ENCODE data around the gene OR51M1. TPM values are rescaled to one million over a fixed set of nuclear protein-coding genes. Genes with fewer than 3 reads are reported as not detected.

OR51M1 gene
- polyA plus RNA-seq, 3 donors: not detected

DNA sequence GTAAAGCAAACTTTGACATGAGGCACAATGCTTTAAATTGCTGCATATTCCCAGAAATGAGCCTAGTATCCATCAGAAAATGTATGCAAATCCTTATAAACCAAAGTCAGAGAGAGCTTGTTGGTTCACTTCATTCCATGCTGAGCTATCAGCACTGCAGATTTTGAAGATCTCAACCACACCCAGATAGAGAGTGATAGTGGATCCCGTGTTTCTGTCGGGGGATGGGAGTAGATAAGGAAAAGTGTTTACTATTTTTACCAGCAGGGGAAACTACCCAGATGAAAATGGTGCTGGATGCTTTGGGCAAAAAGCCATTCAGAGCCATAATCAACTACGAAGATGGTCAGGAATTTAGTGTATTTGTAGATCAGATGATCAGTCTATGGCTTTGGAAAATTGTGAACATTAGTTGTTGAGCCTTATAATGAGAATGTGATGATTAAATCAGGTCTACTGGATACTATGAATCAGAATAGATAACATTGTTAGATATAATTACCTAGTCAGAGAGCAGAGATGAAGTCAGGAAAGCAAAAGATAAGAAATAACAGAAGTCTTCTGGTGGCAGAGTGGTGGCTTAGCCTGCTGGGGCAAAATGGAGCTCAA, 21.5 kb upstream of the OR51M1 start:
- H3K9me3 Mint-ChIP-seq: peaks cover 0 to 6% (median under 1%) of the 10 kb centered on the region in 7 donors
- Histone ChIP-seq H3K9ac (ENCODE audit: insufficient read depth, low read length, poor library complexity, severe bottlenecking) (no peak overlapping the region), H3K79me2 (ENCODE audit: insufficient read depth, low read length) (no peaks in the 10 kb centered on the region), H3K4me1 (ENCODE audit: control insufficient read depth in 1 of 2, insufficient read depth in 2 of 2, low read length in 2 of 2) (no peaks in the 10 kb centered on the region), H3K4me3 (replicated peaks in 1 of 3; ENCODE audit: low read depth in 2 of 3, low read length in 3 of 3) (no peak overlapping the region), H3K36me3 (replicated peaks in 1 of 2; ENCODE audit: control insufficient read depth in 1 of 2, insufficient read depth in 2 of 2, low read length in 2 of 2) (no peaks in the 10 kb centered on the region), H3K27me3 (ENCODE audit: control insufficient read depth in 2 of 2, insufficient read depth in 2 of 2, low read length in 2 of 2) (no peaks in the 10 kb centered on the region), H3K27ac (ENCODE audit: low read depth in 1 of 2, low read length in 2 of 2) (no peak overlapping the region), H2AFZ (ENCODE audit: insufficient read depth, low read depth, low read length, poor library complexity, severe bottlenecking) (no peak overlapping the region), H4K20me1 (ENCODE audit: insufficient read depth, low read length) (no peaks in the 10 kb centered on the region), H3K4me2 (replicated peaks; ENCODE audit: extremely low read depth, low read length, poor library complexity, severe bottlenecking) (no peak overlapping the region), H3K9me3 (replicated peaks in 1 of 2; ENCODE audit: control insufficient read depth in 1 of 2, insufficient read depth in 1 of 2, low read length in 2 of 2) (no peaks in the 10 kb centered on the region)
- no peaks in the 10 kb centered on the region for H3K4me1 Mint-ChIP-seq
- intact Hi-C loops (cut with micrococcal nuclease): no loop called here
- H3K27ac Mint-ChIP-seq: no peak overlapping the region
- peaks cover 0 to 4% (median 0%) of the 10 kb centered on the region in 3 donors for H3K27me3 Mint-ChIP-seq (ENCODE audit: low read depth in 3 of 3)
- TF ChIP-seq, protein P1, sequence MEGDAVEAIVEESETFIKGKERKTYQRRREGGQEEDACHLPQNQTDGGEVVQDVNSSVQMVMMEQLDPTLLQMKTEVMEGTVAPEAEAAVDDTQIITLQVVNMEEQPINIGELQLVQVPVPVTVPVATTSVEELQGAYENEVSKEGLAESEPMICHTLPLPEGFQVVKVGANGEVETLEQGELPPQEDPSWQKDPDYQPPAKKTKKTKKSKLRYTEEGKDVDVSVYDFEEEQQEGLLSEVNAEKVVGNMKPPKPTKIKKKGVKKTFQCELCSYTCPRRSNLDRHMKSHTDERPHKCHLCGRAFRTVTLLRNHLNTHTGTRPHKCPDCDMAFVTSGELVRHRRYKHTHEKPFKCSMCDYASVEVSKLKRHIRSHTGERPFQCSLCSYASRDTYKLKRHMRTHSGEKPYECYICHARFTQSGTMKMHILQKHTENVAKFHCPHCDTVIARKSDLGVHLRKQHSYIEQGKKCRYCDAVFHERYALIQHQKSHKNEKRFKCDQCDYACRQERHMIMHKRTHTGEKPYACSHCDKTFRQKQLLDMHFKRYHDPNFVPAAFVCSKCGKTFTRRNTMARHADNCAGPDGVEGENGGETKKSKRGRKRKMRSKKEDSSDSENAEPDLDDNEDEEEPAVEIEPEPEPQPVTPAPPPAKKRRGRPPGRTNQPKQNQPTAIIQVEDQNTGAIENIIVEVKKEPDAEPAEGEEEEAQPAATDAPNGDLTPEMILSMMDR (IDR thresholded peaks at IDR 0.05): no peak
- H3K36me3 Mint-ChIP-seq: no peaks in the 10 kb centered on the region
- WGBS (ENCODE audit: insufficient coverage): no CpG with 5 or more reads among the region's 3 CpGs
- no peak overlapping the region for H3K4me3 Mint-ChIP-seq
- no peak for DNase-seq

DNA sequence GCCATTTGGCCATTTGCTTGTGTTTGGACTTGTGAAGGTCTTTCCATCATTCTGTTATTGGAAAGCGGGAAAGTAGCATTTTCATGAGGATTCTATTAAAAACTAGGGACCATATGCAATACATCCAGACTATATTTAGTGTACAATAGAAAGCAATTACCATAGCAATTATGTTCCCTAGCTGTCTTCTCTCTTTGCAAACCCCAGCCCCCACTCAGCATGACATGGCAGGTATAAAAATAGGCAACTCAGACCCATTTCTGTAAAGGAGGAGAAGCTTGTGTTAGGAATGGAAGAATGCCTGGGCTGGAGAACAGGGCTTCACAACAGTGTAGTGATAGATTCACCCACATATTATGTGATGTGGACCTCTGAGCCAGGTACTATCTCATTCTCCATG, 19.9 kb upstream of the OR51M1 start:
- no CpG with 5 or more reads among the region's 1 CpG for WGBS (ENCODE audit: insufficient coverage)
- no peaks in the 10 kb centered on the region for H3K79me2 ChIP-seq (ENCODE audit: insufficient read depth, low read length)
- Mint-ChIP-seq H3K9me3 (peaks cover 0 to 4% (median 0%) of the 10 kb centered on the region in 7 donors), H3K27ac (no peak overlapping the region), H3K27me3 (ENCODE audit: low read depth in 3 of 3) (peaks cover 0 to 4% (median 0%) of the 10 kb centered on the region in 3 donors), H3K4me3 (no peak overlapping the region), H3K4me1 (peaks cover 3% of the 10 kb centered on the region), H3K36me3 (no peaks in the 10 kb centered on the region)
- H4K20me1 ChIP-seq (ENCODE audit: insufficient read depth, low read length): no peaks in the 10 kb centered on the region
- H3K4me1 ChIP-seq (ENCODE audit: control insufficient read depth in 1 of 2, insufficient read depth in 2 of 2, low read length in 2 of 2): no peaks in the 10 kb centered on the region
- no peak overlapping the region for H3K4me2 ChIP-seq (replicated peaks; ENCODE audit: extremely low read depth, low read length, poor library complexity, severe bottlenecking)
- no peak overlapping the region for H2AFZ ChIP-seq (ENCODE audit: insufficient read depth, low read depth, low read length, poor library complexity, severe bottlenecking)
- intact Hi-C loops (cut with micrococcal nuclease): no loop called here
- no peak overlapping the region for H3K4me3 ChIP-seq (replicated peaks in 1 of 3; ENCODE audit: low read depth in 2 of 3, low read length in 3 of 3)
- no peaks in the 10 kb centered on the region for H3K9me3 ChIP-seq (replicated peaks in 1 of 2; ENCODE audit: control insufficient read depth in 1 of 2, insufficient read depth in 1 of 2, low read length in 2 of 2)
- H3K27me3 ChIP-seq (ENCODE audit: control insufficient read depth in 2 of 2, insufficient read depth in 2 of 2, low read length in 2 of 2): no peaks in the 10 kb centered on the region
- H3K9ac ChIP-seq (ENCODE audit: insufficient read depth, low read length, poor library complexity, severe bottlenecking): no peak overlapping the region
- H3K27ac ChIP-seq (ENCODE audit: low read depth in 1 of 2, low read length in 2 of 2): no peak overlapping the region
- DNase-seq: no peak
- H3K36me3 ChIP-seq (replicated peaks in 1 of 2; ENCODE audit: control insufficient read depth in 1 of 2, insufficient read depth in 2 of 2, low read length in 2 of 2): no peaks in the 10 kb centered on the region
- TF ChIP-seq, protein P1 (IDR thresholded peaks at IDR 0.05): no peak

Data from CD14-positive monocyte (primary cell).